Right hindlimb (tissue), 1 donor: ENCODE results near the gene RBMS1.

Experiments
- DNase-seq: peaks from one replicate; pipeline ENCODE4 v3.0.0-alpha.2; 2018

RBMS1 gene

GRCh38 chr2:160493227-160494028, at the start of gene RBMS1:
RBMS1 (minus strand) TSS chr2:160493807; CDS start chr2:160493363, 444 bp downstream.
- peak; percentile 89 for DNase-seq

GRCh38 chr2:160541745-160542144, 48.1 kb upstream of the RBMS1 start:
- DNase-seq = no peak

GRCh38 chr2:160538559-160539355, 45.1 kb upstream of the RBMS1 start:
- no peak for DNase-seq

- DNase-seq = no peak
Observed at GRCh38 chr2:160538115-160538514, 44.5 kb upstream of the RBMS1 start.

- no peak for DNase-seq
Observed at GRCh38 chr2:160534996-160535395, 41.4 kb upstream of the RBMS1 start.

GRCh38 chr2:160534249-160534648, 40.6 kb upstream of the RBMS1 start:
- no peak for DNase-seq

GRCh38 chr2:160533482-160533881, 39.9 kb upstream of the RBMS1 start:
- no peak for DNase-seq

- DNase-seq = no peak
Observed at GRCh38 chr2:160532388-160532787, 38.8 kb upstream of the RBMS1 start.

- DNase-seq = no peak
Observed at GRCh38 chr2:160522951-160523710, 29.5 kb upstream of the RBMS1 start.

- no peak for DNase-seq
Observed at GRCh38 chr2:160517731-160518130, 24.1 kb upstream of the RBMS1 start.

GRCh38 chr2:160516547-160517365, 23.1 kb upstream of the RBMS1 start:
- no peak for DNase-seq

- no peak for DNase-seq
Observed at GRCh38 chr2:160515120-160515519, 21.5 kb upstream of the RBMS1 start.

- DNase-seq = no peak
Observed at GRCh38 chr2:160513120-160513519, 19.5 kb upstream of the RBMS1 start.

GRCh38 chr2:160512491-160512890, 18.9 kb upstream of the RBMS1 start:
- no peak for DNase-seq

GRCh38 chr2:160510617-160511016, 17.0 kb upstream of the RBMS1 start:
- no peak for DNase-seq

- DNase-seq = no peak
Observed at GRCh38 chr2:160509016-160509415, 15.4 kb upstream of the RBMS1 start.

- no peak for DNase-seq
Observed at GRCh38 chr2:160507464-160507863, 13.9 kb upstream of the RBMS1 start.

- DNase-seq = no peak
Observed at GRCh38 chr2:160507046-160507407, 13.4 kb upstream of the RBMS1 start.

GRCh38 chr2:160506371-160507045, 12.9 kb upstream of the RBMS1 start:
- DNase-seq = no peak

GRCh38 chr2:160505256-160505655, 11.6 kb upstream of the RBMS1 start:
- DNase-seq = no peak

- DNase-seq = no peak
Observed at GRCh38 chr2:160502478-160502877, 8.9 kb upstream of the RBMS1 start.

GRCh38 chr2:160501370-160501769, 7.8 kb upstream of the RBMS1 start:
- DNase-seq = no peak
